HG03039 (cell line): ENCODE measurements around the gene OSBPL5.

Source experiments
- ATAC-seq: cut with Tn5 transposase; IDR thresholded peaks from one replicate; pipeline ENCODE4 v1.9.1; 2021; ENCODE audit warnings: mild to moderate bottlenecking, moderate library complexity; ENCODE audit not compliant: unreplicated experiment

OSBPL5 gene

GRCh38 chr11:3164138-3164551 lies 965 bp downstream of the OSBPL5 start:
- no peak for ATAC-seq

GRCh38 chr11:3163241-3163981 lies 1.7 kb downstream of the OSBPL5 start:
- ATAC-seq = no peak

GRCh38 chr11:3162410-3163240 lies 2.5 kb downstream of the OSBPL5 start:
- no peak for ATAC-seq

- ATAC-seq = no peak
Measured at GRCh38 chr11:3161720-3162409, 3.2 kb downstream of the OSBPL5 start.

- no peak for ATAC-seq
Measured at GRCh38 chr11:3161309-3161708, 3.8 kb downstream of the OSBPL5 start.

GRCh38 chr11:3160252-3161031 lies 4.7 kb downstream of the OSBPL5 start:
- ATAC-seq = no peak

- ATAC-seq = no peak
Measured at GRCh38 chr11:3159296-3160190, 5.6 kb downstream of the OSBPL5 start.

- ATAC-seq = no peak
Measured at GRCh38 chr11:3158821-3159220, 6.3 kb downstream of the OSBPL5 start.

GRCh38 chr11:3158131-3158591 lies 6.9 kb downstream of the OSBPL5 start:
- no peak for ATAC-seq

- no peak for ATAC-seq
Measured at GRCh38 chr11:3157381-3158130, 7.6 kb downstream of the OSBPL5 start.

- no peak for ATAC-seq
Measured at GRCh38 chr11:3156661-3157311, 8.3 kb downstream of the OSBPL5 start.

- no peak for ATAC-seq
Measured at GRCh38 chr11:3156282-3156660, 8.8 kb downstream of the OSBPL5 start.

- no peak for ATAC-seq
Measured at GRCh38 chr11:3155691-3156258, 9.3 kb downstream of the OSBPL5 start.

GRCh38 chr11:3155216-3155615 lies 9.9 kb downstream of the OSBPL5 start:
- no peak for ATAC-seq

GRCh38 chr11:3154001-3154599 lies 11.0 kb downstream of the OSBPL5 start:
- no peak for ATAC-seq

GRCh38 chr11:3153291-3153861 lies 11.7 kb downstream of the OSBPL5 start:
- no peak for ATAC-seq

GRCh38 chr11:3152471-3153110 lies 12.5 kb downstream of the OSBPL5 start:
- no peak for ATAC-seq
